ENCODE data around the gene VRK1. TPM values are rescaled to one million over a fixed set of nuclear protein-coding genes. Genes with fewer than 3 reads are reported as not detected.
A peak's percentile ranks its signal among the peaks of the same experiment; 100 is the strongest.

Gene VRK1
- total and polyA plus RNA-seq, 4 donors = 6.4 to 21.8 (median 8.5) TPM

DNA sequence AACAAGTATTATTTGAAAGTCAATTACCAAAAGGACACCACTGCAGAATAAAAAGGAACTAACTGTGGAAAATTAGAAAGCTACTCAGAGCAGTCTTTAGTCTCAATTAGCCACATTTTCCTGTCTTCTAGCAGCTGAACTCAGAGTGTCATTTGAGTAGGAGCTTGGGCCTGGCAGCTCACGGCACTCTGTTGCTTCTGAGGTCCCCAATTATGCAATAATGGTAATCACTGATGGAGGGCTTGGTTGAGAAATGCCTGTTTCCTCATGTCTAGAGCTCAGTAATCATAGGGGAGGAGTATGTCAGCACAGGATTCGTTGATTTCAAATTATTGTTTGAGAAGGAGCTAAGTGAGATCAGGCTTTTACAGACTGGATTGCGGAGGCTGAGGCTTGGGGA, 108.6 kb downstream of the VRK1 start:
- ATAC-seq (ENCODE audit: insufficient read depth, low FRiP score) = no peak
- Histone ChIP-seq H3K36me3 (ENCODE audit: control insufficient read depth in 4 of 4, insufficient read depth in 4 of 4, low read length in 4 of 4) (no peaks in the 10 kb centered on the region), H3K27me3 (ENCODE audit: control insufficient read depth in 3 of 3, insufficient read depth in 3 of 3, low read length in 2 of 3) (no peaks in the 10 kb centered on the region), H3K4me3 (no peak overlapping the region), H3K4me1 (ENCODE audit: control insufficient read depth in 5 of 5, insufficient read depth in 5 of 5, low read length in 5 of 5) (no peaks in the 10 kb centered on the region), H3K9ac (ENCODE audit: insufficient read depth in 1 of 2, low read length in 2 of 2) (no peak overlapping the region), H3K27ac (ENCODE audit: low read depth in 1 of 2, low read length in 1 of 2) (no peak overlapping the region), H3K9me3 (ENCODE audit: control insufficient read depth in 4 of 4, insufficient read depth in 3 of 4, low read length in 3 of 4) (peaks cover 0 to 14% (median 8%) of the 10 kb centered on the region in 4 donors)
- WGBS, 2 donors = 32 to 53% methylated on average over 3 of the region's 3 CpGs
- TF ChIP-seq, protein P1, sequence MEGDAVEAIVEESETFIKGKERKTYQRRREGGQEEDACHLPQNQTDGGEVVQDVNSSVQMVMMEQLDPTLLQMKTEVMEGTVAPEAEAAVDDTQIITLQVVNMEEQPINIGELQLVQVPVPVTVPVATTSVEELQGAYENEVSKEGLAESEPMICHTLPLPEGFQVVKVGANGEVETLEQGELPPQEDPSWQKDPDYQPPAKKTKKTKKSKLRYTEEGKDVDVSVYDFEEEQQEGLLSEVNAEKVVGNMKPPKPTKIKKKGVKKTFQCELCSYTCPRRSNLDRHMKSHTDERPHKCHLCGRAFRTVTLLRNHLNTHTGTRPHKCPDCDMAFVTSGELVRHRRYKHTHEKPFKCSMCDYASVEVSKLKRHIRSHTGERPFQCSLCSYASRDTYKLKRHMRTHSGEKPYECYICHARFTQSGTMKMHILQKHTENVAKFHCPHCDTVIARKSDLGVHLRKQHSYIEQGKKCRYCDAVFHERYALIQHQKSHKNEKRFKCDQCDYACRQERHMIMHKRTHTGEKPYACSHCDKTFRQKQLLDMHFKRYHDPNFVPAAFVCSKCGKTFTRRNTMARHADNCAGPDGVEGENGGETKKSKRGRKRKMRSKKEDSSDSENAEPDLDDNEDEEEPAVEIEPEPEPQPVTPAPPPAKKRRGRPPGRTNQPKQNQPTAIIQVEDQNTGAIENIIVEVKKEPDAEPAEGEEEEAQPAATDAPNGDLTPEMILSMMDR (IDR thresholded peaks at IDR 0.05; ENCODE audit: control extremely low read depth, extremely low read depth) = no peak
- DNase-seq = peak in 2 of 3 donors; percentile 30 to 72

DNA sequence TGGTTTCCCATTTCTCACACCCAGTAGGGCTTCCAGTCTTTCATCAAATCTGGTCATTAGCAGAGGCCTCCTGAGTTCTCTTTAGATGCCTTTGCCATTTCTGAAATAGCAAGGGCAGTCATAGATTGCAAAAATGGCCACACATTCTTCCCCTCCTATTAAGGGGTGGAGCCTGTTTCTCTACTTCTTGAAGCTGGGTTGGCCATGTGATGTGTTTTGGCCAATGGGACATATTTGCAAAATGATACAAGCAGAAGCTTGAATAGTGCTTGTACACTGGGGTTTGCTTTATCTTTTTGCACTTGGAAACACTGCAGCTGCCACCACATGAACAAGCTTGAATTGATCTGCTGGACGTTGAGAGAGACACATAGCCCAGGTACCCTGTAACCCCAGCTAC, 109.3 kb downstream of the VRK1 start:
- no peak for ATAC-seq (ENCODE audit: insufficient read depth, low FRiP score)
- H3K27ac ChIP-seq (ENCODE audit: low read depth in 1 of 2, low read length in 1 of 2) = no peak overlapping the region
- TF ChIP-seq, protein P1 (IDR thresholded peaks at IDR 0.05; ENCODE audit: control extremely low read depth, extremely low read depth) = no peak

DNA sequence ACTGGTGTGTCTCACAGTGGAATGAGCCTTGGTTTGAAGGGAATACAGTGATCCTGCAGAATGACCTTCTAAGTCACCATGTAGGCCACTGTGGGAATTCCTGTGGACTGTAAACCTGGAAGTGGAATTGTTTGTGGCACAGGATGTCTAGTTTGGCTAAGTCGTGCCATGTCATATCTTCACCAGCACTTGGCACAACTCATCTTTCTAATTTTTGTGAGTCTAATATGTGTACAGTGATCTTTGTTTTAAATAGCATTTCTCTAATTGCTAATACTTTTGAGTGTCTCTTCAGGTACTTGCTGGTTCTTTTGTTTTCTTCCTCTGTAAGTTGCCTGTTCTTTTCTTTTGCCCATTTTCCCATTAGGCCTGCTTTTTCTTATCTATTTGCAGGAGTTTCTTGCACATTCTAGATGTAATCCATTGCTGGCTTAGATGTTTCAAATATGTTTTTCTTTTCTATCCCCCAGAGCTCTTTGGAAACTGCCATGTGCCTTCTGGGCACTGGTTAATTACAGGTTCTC, 112.7 kb downstream of the VRK1 start:
- WGBS, 2 donors = 93 to 100% methylated on average over 1 of the region's 1 CpG

More for the DNA sequence above, 109.3 kb downstream of the VRK1 start:
- H3K4me3 ChIP-seq = no peak overlapping the region
- H3K36me3 ChIP-seq (ENCODE audit: control insufficient read depth in 4 of 4, insufficient read depth in 4 of 4, low read length in 4 of 4) = no peaks in the 10 kb centered on the region
- no peaks in the 10 kb centered on the region for H3K27me3 ChIP-seq (ENCODE audit: control insufficient read depth in 3 of 3, insufficient read depth in 3 of 3, low read length in 2 of 3)
- no peak overlapping the region for H3K9ac ChIP-seq (ENCODE audit: insufficient read depth in 1 of 2, low read length in 2 of 2)
- H3K4me1 ChIP-seq (ENCODE audit: control insufficient read depth in 5 of 5, insufficient read depth in 5 of 5, low read length in 5 of 5) = no peaks in the 10 kb centered on the region
- 94 to 96% methylated on average over 1 of the region's 1 CpG for WGBS, 2 donors
- peaks cover 0 to 14% (median 8%) of the 10 kb centered on the region in 4 donors for H3K9me3 ChIP-seq (ENCODE audit: control insufficient read depth in 4 of 4, insufficient read depth in 3 of 4, low read length in 3 of 4)
- DNase-seq = no peak

More for the DNA sequence above, 112.7 kb downstream of the VRK1 start:
- no peak overlapping the region for H3K4me3 ChIP-seq
- no peak overlapping the region for H3K9ac ChIP-seq (ENCODE audit: insufficient read depth in 1 of 2, low read length in 2 of 2)
- no peaks in the 10 kb centered on the region for H3K27me3 ChIP-seq (ENCODE audit: control insufficient read depth in 3 of 3, insufficient read depth in 3 of 3, low read length in 2 of 3)
- no peaks in the 10 kb centered on the region for H3K4me1 ChIP-seq (ENCODE audit: control insufficient read depth in 5 of 5, insufficient read depth in 5 of 5, low read length in 5 of 5)
- H3K9me3 ChIP-seq (ENCODE audit: control insufficient read depth in 4 of 4, insufficient read depth in 3 of 4, low read length in 3 of 4) = peaks cover 0 to 22% (median 8%) of the 10 kb centered on the region in 4 donors
- TF ChIP-seq, protein P1 (IDR thresholded peaks at IDR 0.05; ENCODE audit: control extremely low read depth, extremely low read depth) = no peak
- DNase-seq = no peak
- H3K27ac ChIP-seq (ENCODE audit: low read depth in 1 of 2, low read length in 1 of 2) = no peak overlapping the region
- ATAC-seq (ENCODE audit: insufficient read depth, low FRiP score) = no peak
- no peaks in the 10 kb centered on the region for H3K36me3 ChIP-seq (ENCODE audit: control insufficient read depth in 4 of 4, insufficient read depth in 4 of 4, low read length in 4 of 4)

Measured in lung (tissue), 12 donors.